A673 (cell line): ENCODE measurements around the gene HRH2. TPM values are rescaled to one million over a fixed set of nuclear protein-coding genes. Genes with fewer than 3 reads are reported as not detected.

Experiments used
- BruUV-seq: library from RNA; stranded (reverse); fragments of 400-500 nt; replicated peaks from 2 replicates; lab custom pipeline; 2021; lab: Mats Ljungman, UMichigan
- CTCF ChIA-PET: fragments of 300-600 bp; sonication (Branson Sonifier 250); formaldehyde crosslinking; loops from one replicate; lab custom pipeline; 2022; ENCODE audit warnings: antibody characterized with exemption; lab: Charles Lee
- POLR2A ChIA-PET: fragments of 300-600 bp; sonication (Branson Sonifier 250); formaldehyde crosslinking; loops from one replicate; lab custom pipeline; 2022; ENCODE audit warnings: antibody characterized with exemption; ENCODE audit not compliant: low non-redundant PET; lab: Charles Lee
- DNase-seq: peaks from one replicate; pipeline ENCODE4 v3.0.0-alpha.2; 2015; ENCODE audit warnings: low spot score
- H3K27ac ChIP-seq: fragments of 200-600 bp; sonication (generic); 2 replicates; pipeline ENCODE4 v1.5.1; 2016; ENCODE audit warnings: mixed run types, low read depth, mild to moderate bottlenecking, mixed read lengths, antibody characterized with exemption, low read length; ENCODE audit not compliant: poor library complexity, severe bottlenecking
- H3K27me3 ChIP-seq: fragments of 200-600 bp; sonication (generic); replicated peaks from 2 replicates; pipeline ENCODE4 v1.6.1; 2017; ENCODE audit warnings: mixed run types, low read depth, mild to moderate bottlenecking, mixed read lengths, antibody characterized with exemption, low read length; ENCODE audit not compliant: insufficient read depth, poor library complexity
- H3K36me3 ChIP-seq: fragments of 200-600 bp; sonication (generic); 2 replicates; pipeline ENCODE4 v1.6.1; 2016; ENCODE audit warnings: mixed run types, mild to moderate bottlenecking, mixed read lengths, antibody characterized with exemption, low read length; ENCODE audit not compliant: insufficient read depth, poor library complexity, severe bottlenecking
- H3K4me1 ChIP-seq: fragments of 200-600 bp; sonication (generic); 2 replicates; pipeline ENCODE4 v1.6.1; 2017; ENCODE audit warnings: mixed run types, mild to moderate bottlenecking, mixed read lengths, antibody characterized with exemption, low read length; ENCODE audit not compliant: insufficient read depth, poor library complexity, severe bottlenecking
- H3K4me3 ChIP-seq: fragments of 200-600 bp; sonication (generic); 2 replicates; pipeline ENCODE4 v1.5.1; 2016; ENCODE audit warnings: low read depth, mixed run types, mild to moderate bottlenecking, mixed read lengths, low read length; ENCODE audit not compliant: poor library complexity, severe bottlenecking
- H3K9me3 ChIP-seq: fragments of 200-600 bp; sonication (generic); 2 replicates; pipeline ENCODE4 v1.6.1; 2016; ENCODE audit warnings: mixed run types, low read depth, mild to moderate bottlenecking, mixed read lengths, antibody characterized with exemption, low read length; ENCODE audit not compliant: poor library complexity, severe bottlenecking
- EZH2 ChIP-seq: fragments of 200-600 bp; sonication (generic); IDR thresholded peaks from 2 replicates; pipeline ENCODE4 v1.6.1; 2017; ENCODE audit warnings: borderline replicate concordance, low read depth, mild to moderate bottlenecking, mixed read lengths, antibody characterized with exemption, low read length; ENCODE audit not compliant: poor library complexity, severe bottlenecking
- intact Hi-C: fragments of 100-400 bp; cut with micrococcal nuclease; formaldehyde crosslinking; loops from one replicate; pipeline ENCODE4 v1.10.0; 2022; ENCODE audit not compliant: unreplicated experiment
- total RNA-seq: library from RNA; stranded (reverse); gene quantifications from 2 replicates; pipeline ENCODE4 v1.2.3, GENCODE V29; 2021
- TF ChIP-seq, protein P1 (sequence below): fragments of 300-800, 200-600 bp; sonication (generic); conservative IDR thresholded peaks from 2 replicates; pipeline ENCODE4 v1.5.1; 2017; ENCODE audit warnings: low read depth, mild to moderate bottlenecking, antibody characterized with exemption, low read length, moderate library complexity, mixed read lengths

Gene HRH2
- total RNA-seq, 1 experiment from 2014 or later, result not detected

- Histone ChIP-seq H3K27ac (no peak overlapping the region), H3K27me3 (peaks cover under 1% of the 10 kb centered on the region), H3K9me3 (no peaks in the 10 kb centered on the region), H3K4me1 (no peaks in the 10 kb centered on the region), H3K36me3 (no peaks in the 10 kb centered on the region), H3K4me3 (no peak overlapping the region)
- intact Hi-C loops, result loop anchor here (2.0 kb wide), 1 partner anchor 161 kb away; no protein-coding TSS in a partner anchor
- DNase-seq, result no peak
- ChIA-PET CTCF (no interaction called here), POLR2A (no interaction called here)
- BruUV-seq, result no TSS peak
- TF ChIP-seq, protein P1, sequence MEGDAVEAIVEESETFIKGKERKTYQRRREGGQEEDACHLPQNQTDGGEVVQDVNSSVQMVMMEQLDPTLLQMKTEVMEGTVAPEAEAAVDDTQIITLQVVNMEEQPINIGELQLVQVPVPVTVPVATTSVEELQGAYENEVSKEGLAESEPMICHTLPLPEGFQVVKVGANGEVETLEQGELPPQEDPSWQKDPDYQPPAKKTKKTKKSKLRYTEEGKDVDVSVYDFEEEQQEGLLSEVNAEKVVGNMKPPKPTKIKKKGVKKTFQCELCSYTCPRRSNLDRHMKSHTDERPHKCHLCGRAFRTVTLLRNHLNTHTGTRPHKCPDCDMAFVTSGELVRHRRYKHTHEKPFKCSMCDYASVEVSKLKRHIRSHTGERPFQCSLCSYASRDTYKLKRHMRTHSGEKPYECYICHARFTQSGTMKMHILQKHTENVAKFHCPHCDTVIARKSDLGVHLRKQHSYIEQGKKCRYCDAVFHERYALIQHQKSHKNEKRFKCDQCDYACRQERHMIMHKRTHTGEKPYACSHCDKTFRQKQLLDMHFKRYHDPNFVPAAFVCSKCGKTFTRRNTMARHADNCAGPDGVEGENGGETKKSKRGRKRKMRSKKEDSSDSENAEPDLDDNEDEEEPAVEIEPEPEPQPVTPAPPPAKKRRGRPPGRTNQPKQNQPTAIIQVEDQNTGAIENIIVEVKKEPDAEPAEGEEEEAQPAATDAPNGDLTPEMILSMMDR, result no peak
- TF ChIP-seq EZH2, result no peak
Observed at GRCh38 chr5:175695161-175696126, 37.6 kb downstream of the HRH2 start.

DNA sequence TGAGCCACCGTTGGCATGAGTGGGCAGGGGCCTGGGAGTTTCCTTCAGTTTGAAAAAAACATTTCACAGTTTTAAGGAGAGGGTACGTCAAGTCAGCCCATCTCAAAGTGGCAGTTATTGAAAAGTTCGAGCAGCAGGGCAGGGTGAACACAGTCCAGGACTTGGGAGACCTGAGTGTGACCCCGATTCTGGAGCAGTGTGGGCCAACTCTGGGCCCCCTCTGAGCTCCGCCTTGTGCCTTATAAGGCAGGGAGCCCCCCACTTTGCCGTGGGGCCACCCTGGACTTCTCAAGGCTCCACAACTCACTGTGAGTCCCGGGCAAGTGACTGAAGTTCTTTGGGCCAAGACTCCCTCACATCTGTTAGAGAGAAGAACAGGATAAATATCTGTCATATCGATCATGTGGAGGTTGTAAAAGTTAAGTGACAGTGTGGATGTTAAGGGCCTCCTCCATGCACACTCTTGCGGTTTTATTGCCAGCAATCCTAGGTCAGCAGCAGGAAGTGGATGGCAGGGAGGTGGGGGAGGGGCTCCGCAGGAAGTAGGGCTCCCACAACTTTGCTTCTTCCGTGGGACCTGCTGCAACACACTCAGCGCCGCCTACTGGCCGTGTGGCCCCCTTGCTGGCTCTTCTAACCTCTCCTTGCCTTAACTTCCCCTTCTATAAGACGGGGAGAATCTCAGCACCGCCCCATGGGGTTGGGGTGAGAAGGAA is 38.4 kb downstream of the HRH2 start:
- CTCF ChIA-PET, result no interaction called here

GRCh38 chr5:175696855-175697198 is 39.0 kb downstream of the HRH2 start:
- ChIA-PET CTCF (no interaction called here), POLR2A (no interaction called here)
- no peak overlapping the region for H3K27ac ChIP-seq
- H3K36me3 ChIP-seq, result no peaks in the 10 kb centered on the region
- intact Hi-C loops, result loop anchor here (2.0 kb wide), 1 partner anchor 162 kb away; no protein-coding TSS in a partner anchor
- no peaks in the 10 kb centered on the region for H3K27me3 ChIP-seq
- no TSS peak for BruUV-seq
- no peaks in the 10 kb centered on the region for H3K4me1 ChIP-seq
- no peak for DNase-seq
- no peaks in the 10 kb centered on the region for H3K9me3 ChIP-seq
- TF ChIP-seq, protein P1, result 0 out of 2 replicates have a peak, but pooled peaks have one; percentile 0
- no peak for TF ChIP-seq EZH2
- no peak overlapping the region for H3K4me3 ChIP-seq

More for the DNA sequence above, 38.4 kb downstream of the HRH2 start:
- Histone ChIP-seq H3K27me3 (no peaks in the 10 kb centered on the region), H3K36me3 (no peaks in the 10 kb centered on the region), H3K4me1 (no peaks in the 10 kb centered on the region), H3K9me3 (no peaks in the 10 kb centered on the region), H3K27ac (no peak overlapping the region), H3K4me3 (no peak overlapping the region)
- intact Hi-C loops, result loop anchor here (2.0 kb wide), 1 partner anchor 161 kb away; no protein-coding TSS in a partner anchor
- TF ChIP-seq, protein P1, result peak; percentile 75
- TF ChIP-seq EZH2, result no peak
- no TSS peak for BruUV-seq
- POLR2A ChIA-PET, result no interaction called here
- DNase-seq, result peak; percentile 68
